22Rv1 (cell line): Measurements from ENCODE around the gene HSBP1L1.

ENCODE experiments used
- H3K27ac ChIP-seq: fragments of 450-650 bp; 2 replicates; pipeline ENCODE4 v1.5.1; 2017
- ZFX ChIP-seq: fragments of 450-650 bp; IDR thresholded peaks from 2 replicates; pipeline ENCODE4 v1.6.1; 2017; ENCODE audit warnings: antibody characterized with exemption, borderline replicate concordance
- TF ChIP-seq, protein P1 (sequence below): fragments of 450-650 bp; IDR thresholded peaks from 2 replicates; pipeline ENCODE4 v1.5.1; 2017; ENCODE audit warnings: mild to moderate bottlenecking

HSBP1L1 gene

DNA sequence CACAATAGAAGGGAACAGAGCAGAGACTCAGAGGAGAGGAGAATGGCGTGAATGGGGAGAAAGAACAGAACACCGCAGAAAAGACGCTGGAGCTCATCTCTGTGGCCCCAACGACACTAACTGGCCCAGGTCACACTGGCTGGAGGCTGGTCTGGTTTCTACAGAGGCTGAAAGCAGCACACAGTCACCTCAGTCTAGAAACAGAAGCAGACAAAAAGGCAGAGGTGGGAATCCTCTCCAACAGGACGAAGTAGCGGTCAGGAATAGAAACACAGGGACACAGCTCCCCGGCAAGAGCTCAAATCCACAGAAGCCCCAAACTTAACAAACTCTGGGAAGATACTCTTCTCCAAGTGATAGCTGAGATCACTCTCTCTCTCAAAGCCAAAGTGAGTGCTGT lies 22.2 kb upstream of the HSBP1L1 start:
- no peak overlapping the region for H3K27ac ChIP-seq
- TF ChIP-seq, protein P1, sequence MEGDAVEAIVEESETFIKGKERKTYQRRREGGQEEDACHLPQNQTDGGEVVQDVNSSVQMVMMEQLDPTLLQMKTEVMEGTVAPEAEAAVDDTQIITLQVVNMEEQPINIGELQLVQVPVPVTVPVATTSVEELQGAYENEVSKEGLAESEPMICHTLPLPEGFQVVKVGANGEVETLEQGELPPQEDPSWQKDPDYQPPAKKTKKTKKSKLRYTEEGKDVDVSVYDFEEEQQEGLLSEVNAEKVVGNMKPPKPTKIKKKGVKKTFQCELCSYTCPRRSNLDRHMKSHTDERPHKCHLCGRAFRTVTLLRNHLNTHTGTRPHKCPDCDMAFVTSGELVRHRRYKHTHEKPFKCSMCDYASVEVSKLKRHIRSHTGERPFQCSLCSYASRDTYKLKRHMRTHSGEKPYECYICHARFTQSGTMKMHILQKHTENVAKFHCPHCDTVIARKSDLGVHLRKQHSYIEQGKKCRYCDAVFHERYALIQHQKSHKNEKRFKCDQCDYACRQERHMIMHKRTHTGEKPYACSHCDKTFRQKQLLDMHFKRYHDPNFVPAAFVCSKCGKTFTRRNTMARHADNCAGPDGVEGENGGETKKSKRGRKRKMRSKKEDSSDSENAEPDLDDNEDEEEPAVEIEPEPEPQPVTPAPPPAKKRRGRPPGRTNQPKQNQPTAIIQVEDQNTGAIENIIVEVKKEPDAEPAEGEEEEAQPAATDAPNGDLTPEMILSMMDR = no peak
- no peak for TF ChIP-seq ZFX

GRCh38 chr18:79942786-79943607 lies 21.4 kb upstream of the HSBP1L1 start:
- no peak overlapping the region for H3K27ac ChIP-seq
- TF ChIP-seq ZFX = no peak
- TF ChIP-seq, protein P1 = no peak

DNA sequence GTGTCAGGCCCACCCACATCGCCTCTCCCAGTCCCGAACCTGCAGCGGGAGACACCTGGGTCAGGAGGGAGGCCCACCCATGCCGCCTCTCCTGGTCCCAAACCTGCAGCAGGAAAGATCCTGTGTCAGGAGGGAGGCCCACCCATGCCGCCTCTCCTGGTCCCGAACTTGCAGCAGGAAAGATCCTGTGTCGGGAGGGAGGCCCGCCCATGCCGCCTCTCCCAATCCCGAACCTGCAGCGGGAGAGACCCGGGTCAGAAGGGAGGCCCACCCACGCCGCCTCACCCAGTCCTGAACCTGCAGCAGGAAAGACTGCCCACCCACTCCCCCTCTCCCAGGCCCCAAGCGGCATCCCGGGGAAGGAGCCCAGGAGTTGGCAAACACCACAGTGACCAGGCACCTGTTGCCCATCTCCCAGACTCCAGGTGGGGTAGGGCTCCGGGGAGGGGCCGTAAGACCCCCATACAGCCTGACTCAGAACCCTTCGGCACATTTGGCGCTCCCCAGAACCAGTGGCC lies 20.8 kb upstream of the HSBP1L1 start:
- no peak overlapping the region for H3K27ac ChIP-seq
- no peak for TF ChIP-seq ZFX
- TF ChIP-seq, protein P1 = no peak

DNA sequence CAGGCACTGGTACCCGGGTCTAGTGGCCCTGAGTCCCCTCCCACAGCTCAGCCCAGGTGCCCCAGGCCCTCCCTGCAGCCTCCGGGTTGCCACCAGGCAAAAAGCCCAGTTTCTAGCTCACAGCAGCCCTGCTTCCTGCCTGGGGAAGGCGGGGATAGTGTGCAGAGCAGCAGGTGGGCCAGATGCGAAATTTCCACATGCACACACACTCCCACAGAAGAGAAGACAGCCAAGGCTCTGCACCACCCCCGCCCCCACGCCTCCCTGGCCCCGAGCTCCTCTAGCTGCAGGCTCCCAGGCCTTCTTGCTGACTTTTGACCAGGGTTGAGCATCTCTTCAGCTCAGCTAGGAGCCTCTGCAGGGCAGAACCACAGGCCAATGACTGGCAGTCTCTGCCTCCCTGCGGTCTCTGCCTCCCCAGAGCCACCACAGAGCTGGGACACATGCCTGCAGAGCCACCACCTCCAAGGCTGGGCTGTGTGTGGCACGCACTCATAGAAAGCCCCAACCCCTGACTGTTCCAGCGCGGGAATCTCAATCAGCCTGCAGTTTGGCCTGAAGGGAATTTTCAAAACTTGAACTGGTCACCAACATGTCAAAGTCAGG lies 20.2 kb upstream of the HSBP1L1 start:
- TF ChIP-seq ZFX = no peak
- TF ChIP-seq, protein P1 = no peak
- no peak overlapping the region for H3K27ac ChIP-seq

DNA sequence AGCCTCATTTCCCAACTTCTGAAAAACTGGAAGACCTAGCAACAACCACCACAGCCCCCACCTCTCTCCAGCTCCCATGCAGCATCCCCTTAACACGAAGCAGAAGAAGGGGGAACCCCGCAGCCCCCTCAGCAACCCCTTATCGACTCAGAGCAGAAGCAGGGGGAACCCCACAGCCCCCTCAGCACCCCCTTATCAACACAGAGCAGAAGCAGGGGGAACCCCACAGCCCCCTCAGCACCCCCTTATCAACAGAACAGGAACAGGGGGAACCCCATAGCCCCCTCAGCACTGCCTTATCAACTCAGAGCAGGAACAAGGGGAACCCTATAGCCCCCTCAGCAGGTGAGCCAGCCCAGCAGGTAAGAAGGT lies 19.7 kb upstream of the HSBP1L1 start:
- TF ChIP-seq ZFX = no peak
- TF ChIP-seq, protein P1 = no peak
- no peak overlapping the region for H3K27ac ChIP-seq

- no peak overlapping the region for H3K27ac ChIP-seq
- TF ChIP-seq, protein P1 = no peak
- no peak for TF ChIP-seq ZFX
Measured at GRCh38 chr18:79945118-79946042, 19.1 kb upstream of the HSBP1L1 start.
